Activated naive CD4-positive, alpha-beta T cell treated with anti-CD3 and anti-CD28 coated beads, Interleukin-2, amount 10 ng/mL, durations not matched to agents 5 hours and 36 hours (primary cell): ENCODE measurements around the gene RBMY1B. TPM values are rescaled to one million over a fixed set of nuclear protein-coding genes. Genes with fewer than 3 reads are reported as not detected.

Experiments
- total RNA-seq, 2 experiments: library from RNA; stranded (reverse); gene quantifications; one replicate each; pipeline ENCODE4 v1.2.3, GENCODE V29; 2021

The RBMY1B gene
- not detected for total RNA-seq

GRCh38 chrY:21511038-21511437 lies at the start of gene RBMY1B:
RBMY1B (plus strand) TSS chrY:21511338; CDS start chrY:21513351, 2,013 bp downstream.

DNA sequence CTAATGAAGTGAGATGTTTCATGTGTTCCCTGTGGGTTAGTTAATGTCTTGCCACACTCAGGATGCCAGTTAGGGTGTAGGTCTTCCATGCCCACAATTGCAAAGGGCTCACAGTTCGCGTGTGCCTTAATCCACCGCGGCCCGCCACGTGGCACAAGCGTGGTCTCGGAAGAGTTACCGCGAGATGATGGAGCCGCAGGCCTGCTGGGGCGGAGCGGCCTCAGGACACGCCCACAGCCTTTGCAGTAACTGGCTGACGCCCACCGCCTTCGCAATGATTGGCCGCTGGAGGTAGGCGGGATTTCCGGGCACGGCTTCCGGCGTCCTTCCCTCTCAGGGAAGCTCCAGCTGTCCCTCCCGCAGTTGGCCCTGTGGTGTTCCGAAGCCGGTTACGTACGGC lies 23.4 kb downstream of the RBMY1B start, which contains the start of gene RBMY1A1:
RBMY1A1 (plus strand) TSS at position 301 of the 400 bp plus-strand sequence. CDS start 2,013 bp downstream, outside the sequence.

Other genes with a start within 250 kb of the RBMY1B start
- gene RBMY1A1, start 23.5 kb downstream of the RBMY1B start, total RNA-seq: not detected